Measurements from ENCODE around the gene NME1. TPM values are rescaled to one million over a fixed set of nuclear protein-coding genes. Genes with fewer than 3 reads are reported as not detected.

Gene NME1
- total RNA-seq, 1 experiment from 2014 or later: 220 TPM

GRCh38 chr17:51169340-51169739, 16.0 kb downstream of the NME1 start:
- no peak overlapping the region for H3K27ac ChIP-seq (ENCODE audit: insufficient read length, low read depth, low read length)
- no peak for TF ChIP-seq CTCF (conservative IDR thresholded peaks at IDR 0.05)
- no peak overlapping the region for H2BK5ac ChIP-seq (ENCODE audit: insufficient read length, low read length)
- H2AFZ ChIP-seq (ENCODE audit: low read length): no peak overlapping the region
- no peak overlapping the region for H2BK15ac ChIP-seq (ENCODE audit: low read depth, low read length)
- WGBS (ENCODE audit: extremely low coverage, insufficient read length, low lambda C conversion rate): no CpG with 5 or more reads among the region's 1 CpG
- no peaks in the 10 kb centered on the region; the same call in 1 of the 2 replicates for H3K79me2 ChIP-seq (ENCODE audit: insufficient read depth, low read length)
- no peak overlapping the region for H3K9ac ChIP-seq (ENCODE audit: extremely low read depth, insufficient read length, low read length)
- H3K4ac ChIP-seq (ENCODE audit: low read depth, low read length): no peak overlapping the region
- H2BK120ac ChIP-seq (ENCODE audit: low read depth, low read length, poor library complexity, severe bottlenecking): no peak overlapping the region
- H3K27me3 Mint-ChIP-seq (ENCODE audit: low read depth): no peaks in the 10 kb centered on the region
- peaks cover 17 to 20% of the 10 kb centered on the region in 2 experiments for H3K4me1 Mint-ChIP-seq
- DNase-seq: no peak
- no peak overlapping the region for H2AK5ac ChIP-seq (ENCODE audit: insufficient read length, low read length)
- H3K27ac Mint-ChIP-seq: no peak overlapping the region; a peak in 1 of 7 replicates
- H3K9me3 Mint-ChIP-seq: no peaks in the 10 kb centered on the region
- no peaks in the 10 kb centered on the region for H3K4me1 ChIP-seq (ENCODE audit: insufficient read depth, low read length)
- no peaks in the 10 kb centered on the region for H3K27me3 ChIP-seq (ENCODE audit: insufficient read depth, low read length)
- no peak overlapping the region; a peak in 1 of 5 replicates for H3K4me3 Mint-ChIP-seq
- H3K9me3 ChIP-seq (ENCODE audit: control insufficient read depth, low read depth, low read length): no peaks in the 10 kb centered on the region
- peaks cover 33 to 62% (median 41%) of the 10 kb centered on the region in 3 experiments; a peak in 6 of 7 replicates for H3K36me3 Mint-ChIP-seq (ENCODE audit: insufficient read depth in 1 of 3, low read depth in 3 of 3)
- H3K4me2 ChIP-seq (ENCODE audit: insufficient read depth, insufficient read length, low read length): no peak overlapping the region
- H4K20me1 ChIP-seq (ENCODE audit: control insufficient read depth, insufficient read depth, insufficient read length): no peaks in the 10 kb centered on the region
- no peak overlapping the region for H4K8ac ChIP-seq (replicated peaks; ENCODE audit: insufficient read length, low read depth, low read length)
- no peak overlapping the region for H3K14ac ChIP-seq (ENCODE audit: insufficient read depth, low read length)
- no peak overlapping the region for H4K91ac ChIP-seq (ENCODE audit: insufficient read length, low read depth, low read length)
- no peak overlapping the region for H3T11ph ChIP-seq (ENCODE audit: low read length)
- no peak overlapping the region for H4K5ac ChIP-seq (ENCODE audit: insufficient read length, low read depth, low read length)
- H3K79me1 ChIP-seq (ENCODE audit: insufficient read depth, low read depth, low read length, poor library complexity, severe bottlenecking): peaks cover 4% of the 10 kb centered on the region
- H3K23me2 ChIP-seq (ENCODE audit: insufficient read length, low read depth, low read length, poor library complexity, severe bottlenecking): peaks cover 13% of the 10 kb centered on the region
- no peak overlapping the region for H3K23ac ChIP-seq (ENCODE audit: insufficient read length, low read depth, low read length)
- no peak overlapping the region for H2BK20ac ChIP-seq (ENCODE audit: low read depth, low read length, poor library complexity, severe bottlenecking)
- H3K18ac ChIP-seq (ENCODE audit: insufficient read length, low read depth, low read length): no peak overlapping the region
- H2BK12ac ChIP-seq (ENCODE audit: insufficient read length, low read depth, low read length): no peak overlapping the region
- no peak overlapping the region for H3K56ac ChIP-seq (ENCODE audit: insufficient read length, low read depth, low read length)

Data from H9 (cell line).